GM12878 (cell line): ENCODE results near the gene SMU1. TPM values are rescaled to one million over a fixed set of nuclear protein-coding genes. Genes with fewer than 3 reads are reported as not detected.

ENCODE experiments used
- ATAC-seq: fragments of 200-7000 bp; cut with Tn5 transposase; 3 replicates; pipeline ENCODE4 v1.9.1; 2020; ENCODE audit warnings: mild to moderate bottlenecking, moderate library complexity
- BruUV-seq: library from RNA; stranded (reverse); fragments of 400-500 nt; replicated peaks from 2 replicates; lab custom pipeline; 2021; lab: Mats Ljungman, UMichigan
- CTCF ChIA-PET: fragments of 300-600 bp; sonication (Branson Sonifier 250); formaldehyde crosslinking; extraction: SDS; loops from one replicate; lab custom pipeline; 2021; ENCODE audit warnings: inconsistent platforms; lab: Yijun Ruan, JAX
- POLR2A ChIA-PET: fragments of 350-600 bp; formaldehyde crosslinking; extraction: SDS; loops from one replicate; lab custom pipeline; 2021; ENCODE audit warnings: inconsistent platforms; lab: Charles Lee
- RAD21 ChIA-PET: fragments of 300-600 bp; sonication (Branson Sonifier 250); formaldehyde crosslinking; loops from one replicate; lab custom pipeline; 2023; ENCODE audit warnings: antibody characterized with exemption; ENCODE audit not compliant: unreplicated experiment; lab: Charles Lee
- SMC1A ChIA-PET: fragments of 300-600 bp; sonication (Branson Sonifier 250); formaldehyde crosslinking; loops from one replicate; lab custom pipeline; 2023; ENCODE audit not compliant: unreplicated experiment, uncharacterized antibody; lab: Charles Lee
- DNase-seq: peaks from one replicate; pipeline ENCODE4 v3.0.0-alpha.2; 2011; ENCODE audit warnings: low read depth, low spot score
- FAIRE-seq: peaks from 3 replicates; lab custom pipeline; 2011; peaks lifted over from hg19 to GRCh38; lab: Jason Lieb, UNC
- H2AFZ ChIP-seq: 2 replicates; pipeline ENCODE4 v1.6.0; 2011; ENCODE audit warnings: low read depth, low read length, control low read depth; ENCODE audit not compliant: control insufficient read depth
- H3K27ac ChIP-seq: 2 replicates; pipeline ENCODE4 v1.5.1; 2011; ENCODE audit warnings: control low read depth; ENCODE audit not compliant: control insufficient read depth, insufficient read depth
- H3K27me3 ChIP-seq, 2 experiments: replicated peaks in 1 of 2; 2 replicates each; pipeline versions ENCODE4 v1.6.0 to v1.6.1; 2011; ENCODE audit warnings: low read length in 1 of 2; ENCODE audit not compliant: control insufficient read depth in 2 of 2, insufficient read depth in 2 of 2
- H3K36me3 ChIP-seq, 2 experiments: 2 replicates each; pipeline ENCODE4 v1.5.1; 2011; ENCODE audit warnings: low read length in 1 of 2; ENCODE audit not compliant: control insufficient read depth in 2 of 2, insufficient read depth in 2 of 2
- H3K4me1 ChIP-seq: 2 replicates; pipeline ENCODE4 v1.6.1; 2011; ENCODE audit warnings: mild to moderate bottlenecking, low read length, moderate library complexity, mixed read lengths; ENCODE audit not compliant: control insufficient read depth, insufficient read depth
- H3K4me2 ChIP-seq: 2 replicates; pipeline ENCODE4 v1.6.0; 2011; ENCODE audit warnings: control low read depth; ENCODE audit not compliant: control insufficient read depth, insufficient read depth
- H3K4me3 ChIP-seq: fragments of 200-600 bp; sonication (generic); 2 replicates; pipeline ENCODE4 v1.5.1; 2016
- H3K79me2 ChIP-seq: 2 replicates; pipeline ENCODE4 v1.6.0; 2011; ENCODE audit warnings: low read length; ENCODE audit not compliant: control insufficient read depth, insufficient read depth
- H3K9ac ChIP-seq: 2 replicates; pipeline ENCODE4 v1.8.0; 2011; ENCODE audit warnings: low read length, control low read depth, mixed read lengths; ENCODE audit not compliant: control insufficient read depth, insufficient read depth
- H3K9me3 ChIP-seq: replicated peaks from 3 replicates; pipeline ENCODE4 v1.5.1; 2011; ENCODE audit warnings: mild to moderate bottlenecking, low read length; ENCODE audit not compliant: control insufficient read depth, insufficient read depth
- H4K20me1 ChIP-seq: 2 replicates; pipeline ENCODE4 v1.6.0; 2011; ENCODE audit not compliant: control insufficient read depth, insufficient read depth
- CBFB ChIP-seq: IDR thresholded peaks from 2 replicates; pipeline ENCODE4 v1.6.1; 2016; ENCODE audit warnings: antibody characterized with exemption, low read depth
- KLF5 ChIP-seq: fragments of 450-650 bp; IDR thresholded peaks from 2 replicates; pipeline ENCODE4 v1.6.1; 2014; ENCODE audit warnings: mild to moderate bottlenecking; ENCODE audit not compliant: partially characterized antibody
- SMAD1 ChIP-seq: fragments of 450-650 bp; IDR thresholded peaks from 2 replicates; pipeline ENCODE4 v1.6.1; 2018; ENCODE audit warnings: mild to moderate bottlenecking, low read depth; ENCODE audit not compliant: partially characterized antibody
- WGBS: methylation state at CpG from one replicate; pipeline ENCODE4 v1.1.6; 2016; ENCODE audit warnings: low lambda C conversion rate; ENCODE audit not compliant: insufficient replicate concordance, insufficient coverage; ENCODE audit errors: missing lambda C conversion rate; 5-methylcytosine and 5-hydroxymethylcytosine counted together
- in situ Hi-C: fragments of 300-500 bp; cut with MboI; formaldehyde crosslinking; loops from 9 replicates; pipeline ENCODE4 v1.14.3; 2018; ENCODE audit warnings: mixed read lengths
- intact Hi-C: fragments of 100-400 bp; cut with micrococcal nuclease; formaldehyde crosslinking; loops from one replicate; pipeline ENCODE4 v1.14.2; 2022; ENCODE audit not compliant: unreplicated experiment
- polyA plus RNA-seq, 11 experiments: library from polyadenylated mRNA; depleted of rRNA in 4 of 11; unstranded in 6 of 11; stranded (reverse) in 5 of 11; fragments of >200 nt; fragmentation: Nextera tagmentation in 4 of 11; fragmentation: Illumina TruSeq in 1 of 11; extraction: Ambion mirVana in 4 of 11; extraction: Trizol in 1 of 11; gene quantifications; 1 replicate in 1 of 11; 2 replicates in 10 of 11; pipeline versions ENCODE4 v1.2.1 to v1.2.3, GENCODE V29; 2011 to 2016; ENCODE audit warnings: inconsistent platforms in 2 of 11, missing spikeins in 2 of 11, low read depth in 1 of 11
- total RNA-seq, 4 experiments: library from RNA; depleted of rRNA in 3 of 4; stranded (reverse); fragments of >200 nt in 3 of 4; fragmentation: Illumina TruSeq in 1 of 4; extraction: Trizol in 1 of 4; gene quantifications; 2 replicates each; pipeline versions ENCODE4 v1.2.1 to v1.2.3, GENCODE V29; 2013 to 2021
- TF ChIP-seq, protein P1 (sequence below): fragments of 450-650 bp; IDR thresholded peaks from 2 replicates; pipeline ENCODE4 v1.6.1; 2016; ENCODE audit warnings: mild to moderate bottlenecking, moderate library complexity, borderline replicate concordance
- TF ChIP-seq, protein P2 (sequence below): IDR thresholded peaks from 2 replicates; pipeline ENCODE4 v1.6.1; 2012; ENCODE audit warnings: improper control_type of control experiment, low read depth, low read length; ENCODE audit not compliant: insufficient replicate concordance
- TF ChIP-seq, protein P3 (sequence below): fragments of 450-650 bp; IDR thresholded peaks from 2 replicates; pipeline ENCODE4 v1.6.1; 2017; ENCODE audit warnings: mild to moderate bottlenecking, moderate library complexity

Gene SMU1
- total and polyA plus RNA-seq, 10 of the 15 experiments (the other 5 are each of a cell fraction or from before 2014, with no cell fraction given) = 18.5 to 34.6 (median 20.9) TPM

DNA sequence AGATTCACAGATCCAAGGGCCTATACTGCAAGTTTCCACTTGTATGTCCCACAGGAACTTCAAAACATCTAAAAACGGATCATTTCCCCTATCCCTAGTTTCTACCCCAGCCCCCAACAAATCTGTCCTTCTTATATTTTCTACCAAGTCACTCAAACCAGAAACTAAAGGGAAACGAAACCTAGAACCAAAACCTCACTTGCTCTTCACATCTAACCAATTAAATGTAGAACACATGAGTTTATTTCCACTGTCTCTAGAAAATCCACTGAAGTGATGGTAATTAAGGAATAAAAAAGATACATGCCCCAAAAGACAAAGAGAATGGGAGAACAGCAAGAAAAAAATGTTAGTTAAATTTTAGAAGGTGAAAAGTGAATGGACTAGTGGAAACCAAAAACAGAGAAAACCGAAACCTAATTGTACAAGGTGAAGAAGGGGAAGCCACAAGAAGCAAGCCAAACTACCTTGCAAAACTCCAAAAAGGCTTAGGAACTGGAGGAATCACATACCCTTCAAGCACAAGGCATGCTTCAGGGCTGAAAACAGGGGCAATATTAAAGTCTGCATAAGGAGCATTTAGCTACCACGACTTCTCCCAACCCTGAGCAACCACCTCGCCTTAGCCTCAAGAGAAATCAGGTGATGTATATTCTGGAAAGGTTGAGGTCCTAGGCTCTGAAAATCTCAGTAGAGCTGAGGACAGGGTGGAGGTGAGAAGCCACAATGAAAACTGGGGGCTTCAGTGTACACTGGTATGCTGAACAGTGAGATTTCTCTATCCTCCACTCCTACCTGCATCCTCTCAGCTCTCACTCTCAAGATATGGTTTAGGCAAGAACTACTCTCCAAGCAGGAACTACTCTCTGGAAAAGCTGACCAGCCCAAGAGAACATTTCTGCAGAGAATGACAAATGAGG is 11.1 kb downstream of the SMU1 start:
- no peaks in the 10 kb centered on the region; the same call in 1 of the 2 replicates for H3K79me2 ChIP-seq
- 14% methylated on average over 5 of the region's 5 CpGs for WGBS
- ChIA-PET RAD21 (interaction anchor here (0.8 to 1.5 kb wide), 4 partner anchors 8 to 41 kb away, joined by 3 to 4 read pairs (median 4); partner anchors contain the start of genes DNAJA1 and SMU1), CTCF (interaction anchor here (0.6 to 2.0 kb wide), 6 partner anchors 10 to 161 kb away, joined by 3 to 9 read pairs (median 4); partner anchors contain the start of gene B4GALT1), POLR2A (interaction anchor here (0.5 to 1.8 kb wide), 8 partner anchors 11 to 603 kb away, joined by 3 to 4 read pairs (median 3); partner anchors contain the start of gene DNAJA1), SMC1A (interaction anchor here (0.6 to 2.9 kb wide), 9 partner anchors 10 to 161 kb away, joined by 3 to 12 read pairs (median 4); no protein-coding TSS in a partner anchor)
- H3K9me3 ChIP-seq = no peaks in the 10 kb centered on the region
- peak overlapping the region; percentile 90 for H3K4me2 ChIP-seq
- no TSS peak for BruUV-seq
- in situ Hi-C loops = no loop called here
- intact Hi-C loops = no loop called here
- FAIRE-seq (peak; percentile 91), ATAC-seq (peak; percentile 89), DNase-seq (peak; percentile 60)
- H4K20me1 ChIP-seq = no peaks in the 10 kb centered on the region
- no peaks in the 10 kb centered on the region for H3K27me3 ChIP-seq
- peak overlapping the region; percentile 68 for H3K9ac ChIP-seq
- H3K27ac ChIP-seq = peak overlapping the region; percentile 94
- H3K4me3 ChIP-seq = peak overlapping the region; percentile 30; the same call in 1 of the 2 replicates
- peaks cover 15% of the 10 kb centered on the region for H3K4me1 ChIP-seq
- H3K36me3 ChIP-seq = peaks cover 3 to 27% of the 10 kb centered on the region in 2 experiments; a peak in 3 of 4 replicates
- no peak overlapping the region for H2AFZ ChIP-seq
- TF ChIP-seq, protein P1, sequence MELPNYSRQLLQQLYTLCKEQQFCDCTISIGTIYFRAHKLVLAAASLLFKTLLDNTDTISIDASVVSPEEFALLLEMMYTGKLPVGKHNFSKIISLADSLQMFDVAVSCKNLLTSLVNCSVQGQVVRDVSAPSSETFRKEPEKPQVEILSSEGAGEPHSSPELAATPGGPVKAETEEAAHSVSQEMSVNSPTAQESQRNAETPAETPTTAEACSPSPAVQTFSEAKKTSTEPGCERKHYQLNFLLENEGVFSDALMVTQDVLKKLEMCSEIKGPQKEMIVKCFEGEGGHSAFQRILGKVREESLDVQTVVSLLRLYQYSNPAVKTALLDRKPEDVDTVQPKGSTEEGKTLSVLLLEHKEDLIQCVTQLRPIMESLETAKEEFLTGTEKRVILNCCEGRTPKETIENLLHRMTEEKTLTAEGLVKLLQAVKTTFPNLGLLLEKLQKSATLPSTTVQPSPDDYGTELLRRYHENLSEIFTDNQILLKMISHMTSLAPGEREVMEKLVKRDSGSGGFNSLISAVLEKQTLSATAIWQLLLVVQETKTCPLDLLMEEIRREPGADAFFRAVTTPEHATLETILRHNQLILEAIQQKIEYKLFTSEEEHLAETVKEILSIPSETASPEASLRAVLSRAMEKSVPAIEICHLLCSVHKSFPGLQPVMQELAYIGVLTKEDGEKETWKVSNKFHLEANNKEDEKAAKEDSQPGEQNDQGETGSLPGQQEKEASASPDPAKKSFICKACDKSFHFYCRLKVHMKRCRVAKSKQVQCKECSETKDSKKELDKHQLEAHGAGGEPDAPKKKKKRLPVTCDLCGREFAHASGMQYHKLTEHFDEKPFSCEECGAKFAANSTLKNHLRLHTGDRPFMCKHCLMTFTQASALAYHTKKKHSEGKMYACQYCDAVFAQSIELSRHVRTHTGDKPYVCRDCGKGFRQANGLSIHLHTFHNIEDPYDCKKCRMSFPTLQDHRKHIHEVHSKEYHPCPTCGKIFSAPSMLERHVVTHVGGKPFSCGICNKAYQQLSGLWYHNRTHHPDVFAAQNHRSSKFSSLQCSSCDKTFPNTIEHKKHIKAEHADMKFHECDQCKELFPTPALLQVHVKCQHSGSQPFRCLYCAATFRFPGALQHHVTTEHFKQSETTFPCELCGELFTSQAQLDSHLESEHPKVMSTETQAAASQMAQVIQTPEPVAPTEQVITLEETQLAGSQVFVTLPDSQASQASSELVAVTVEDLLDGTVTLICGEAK = no peak
- TF ChIP-seq SMAD1 (no peak), KLF5 (no peak), CBFB (0 out of 2 replicates have a peak, but pooled peaks have one; percentile 12)
- TF ChIP-seq, protein P2, sequence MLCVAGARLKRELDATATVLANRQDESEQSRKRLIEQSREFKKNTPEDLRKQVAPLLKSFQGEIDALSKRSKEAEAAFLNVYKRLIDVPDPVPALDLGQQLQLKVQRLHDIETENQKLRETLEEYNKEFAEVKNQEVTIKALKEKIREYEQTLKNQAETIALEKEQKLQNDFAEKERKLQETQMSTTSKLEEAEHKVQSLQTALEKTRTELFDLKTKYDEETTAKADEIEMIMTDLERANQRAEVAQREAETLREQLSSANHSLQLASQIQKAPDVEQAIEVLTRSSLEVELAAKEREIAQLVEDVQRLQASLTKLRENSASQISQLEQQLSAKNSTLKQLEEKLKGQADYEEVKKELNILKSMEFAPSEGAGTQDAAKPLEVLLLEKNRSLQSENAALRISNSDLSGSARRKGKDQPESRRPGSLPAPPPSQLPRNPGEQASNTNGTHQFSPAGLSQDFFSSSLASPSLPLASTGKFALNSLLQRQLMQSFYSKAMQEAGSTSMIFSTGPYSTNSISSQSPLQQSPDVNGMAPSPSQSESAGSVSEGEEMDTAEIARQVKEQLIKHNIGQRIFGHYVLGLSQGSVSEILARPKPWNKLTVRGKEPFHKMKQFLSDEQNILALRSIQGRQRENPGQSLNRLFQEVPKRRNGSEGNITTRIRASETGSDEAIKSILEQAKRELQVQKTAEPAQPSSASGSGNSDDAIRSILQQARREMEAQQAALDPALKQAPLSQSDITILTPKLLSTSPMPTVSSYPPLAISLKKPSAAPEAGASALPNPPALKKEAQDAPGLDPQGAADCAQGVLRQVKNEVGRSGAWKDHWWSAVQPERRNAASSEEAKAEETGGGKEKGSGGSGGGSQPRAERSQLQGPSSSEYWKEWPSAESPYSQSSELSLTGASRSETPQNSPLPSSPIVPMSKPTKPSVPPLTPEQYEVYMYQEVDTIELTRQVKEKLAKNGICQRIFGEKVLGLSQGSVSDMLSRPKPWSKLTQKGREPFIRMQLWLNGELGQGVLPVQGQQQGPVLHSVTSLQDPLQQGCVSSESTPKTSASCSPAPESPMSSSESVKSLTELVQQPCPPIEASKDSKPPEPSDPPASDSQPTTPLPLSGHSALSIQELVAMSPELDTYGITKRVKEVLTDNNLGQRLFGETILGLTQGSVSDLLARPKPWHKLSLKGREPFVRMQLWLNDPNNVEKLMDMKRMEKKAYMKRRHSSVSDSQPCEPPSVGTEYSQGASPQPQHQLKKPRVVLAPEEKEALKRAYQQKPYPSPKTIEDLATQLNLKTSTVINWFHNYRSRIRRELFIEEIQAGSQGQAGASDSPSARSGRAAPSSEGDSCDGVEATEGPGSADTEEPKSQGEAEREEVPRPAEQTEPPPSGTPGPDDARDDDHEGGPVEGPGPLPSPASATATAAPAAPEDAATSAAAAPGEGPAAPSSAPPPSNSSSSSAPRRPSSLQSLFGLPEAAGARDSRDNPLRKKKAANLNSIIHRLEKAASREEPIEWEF = no peak
- TF ChIP-seq, protein P3, sequence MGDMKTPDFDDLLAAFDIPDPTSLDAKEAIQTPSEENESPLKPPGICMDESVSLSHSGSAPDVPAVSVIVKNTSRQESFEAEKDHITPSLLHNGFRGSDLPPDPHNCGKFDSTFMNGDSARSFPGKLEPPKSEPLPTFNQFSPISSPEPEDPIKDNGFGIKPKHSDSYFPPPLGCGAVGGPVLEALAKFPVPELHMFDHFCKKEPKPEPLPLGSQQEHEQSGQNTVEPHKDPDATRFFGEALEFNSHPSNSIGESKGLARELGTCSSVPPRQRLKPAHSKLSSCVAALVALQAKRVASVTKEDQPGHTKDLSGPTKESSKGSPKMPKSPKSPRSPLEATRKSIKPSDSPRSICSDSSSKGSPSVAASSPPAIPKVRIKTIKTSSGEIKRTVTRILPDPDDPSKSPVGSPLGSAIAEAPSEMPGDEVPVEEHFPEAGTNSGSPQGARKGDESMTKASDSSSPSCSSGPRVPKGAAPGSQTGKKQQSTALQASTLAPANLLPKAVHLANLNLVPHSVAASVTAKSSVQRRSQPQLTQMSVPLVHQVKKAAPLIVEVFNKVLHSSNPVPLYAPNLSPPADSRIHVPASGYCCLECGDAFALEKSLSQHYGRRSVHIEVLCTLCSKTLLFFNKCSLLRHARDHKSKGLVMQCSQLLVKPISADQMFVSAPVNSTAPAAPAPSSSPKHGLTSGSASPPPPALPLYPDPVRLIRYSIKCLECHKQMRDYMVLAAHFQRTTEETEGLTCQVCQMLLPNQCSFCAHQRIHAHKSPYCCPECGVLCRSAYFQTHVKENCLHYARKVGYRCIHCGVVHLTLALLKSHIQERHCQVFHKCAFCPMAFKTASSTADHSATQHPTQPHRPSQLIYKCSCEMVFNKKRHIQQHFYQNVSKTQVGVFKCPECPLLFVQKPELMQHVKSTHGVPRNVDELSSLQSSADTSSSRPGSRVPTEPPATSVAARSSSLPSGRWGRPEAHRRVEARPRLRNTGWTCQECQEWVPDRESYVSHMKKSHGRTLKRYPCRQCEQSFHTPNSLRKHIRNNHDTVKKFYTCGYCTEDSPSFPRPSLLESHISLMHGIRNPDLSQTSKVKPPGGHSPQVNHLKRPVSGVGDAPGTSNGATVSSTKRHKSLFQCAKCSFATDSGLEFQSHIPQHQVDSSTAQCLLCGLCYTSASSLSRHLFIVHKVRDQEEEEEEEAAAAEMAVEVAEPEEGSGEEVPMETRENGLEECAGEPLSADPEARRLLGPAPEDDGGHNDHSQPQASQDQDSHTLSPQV = no peak
